Lung (tissue), 12 donors: ENCODE results near the gene PKIB. TPM values are rescaled to one million over a fixed set of nuclear protein-coding genes. Genes with fewer than 3 reads are reported as not detected.
"Not testable (repeated sequence)": the region's sequence is repeated elsewhere in the genome, so short reads cannot be mapped to it uniquely, and the experiment has no call there.

Experiments
- ATAC-seq: fragments of 200-7000 bp; cut with Tn5 transposase; one replicate; pipeline ENCODE4 v1.9.1; 2020; ENCODE audit warnings: moderate number of reproducible peaks; ENCODE audit not compliant: insufficient read depth, low FRiP score
- DNase-seq, 3 donors: peaks; one replicate each; pipeline ENCODE4 v3.0.0-alpha.2; 2013 to 2017
- H3K27ac ChIP-seq, 2 donors: one replicate each; pipeline ENCODE4 v1.5.1; 2013; ENCODE audit warnings: mild to moderate bottlenecking in 2 of 2, moderate library complexity in 2 of 2, control low read depth in 1 of 2, inconsistent platforms in 1 of 2, low read depth in 1 of 2, low read length in 1 of 2
- H3K27me3 ChIP-seq, 3 donors: one replicate each; pipeline ENCODE4 v1.5.1; 2013; ENCODE audit warnings: low read length in 2 of 3; ENCODE audit not compliant: control insufficient read depth in 3 of 3, insufficient read depth in 3 of 3
- H3K36me3 ChIP-seq, 4 donors: one replicate each; pipeline ENCODE4 v1.5.1; 2013; ENCODE audit warnings: low read length in 4 of 4, mild to moderate bottlenecking in 1 of 4, moderate library complexity in 1 of 4; ENCODE audit not compliant: control insufficient read depth in 4 of 4, insufficient read depth in 4 of 4
- H3K4me1 ChIP-seq, 5 donors: one replicate each; pipeline ENCODE4 v1.5.1; 2013; ENCODE audit warnings: low read length in 5 of 5, mild to moderate bottlenecking in 2 of 5, moderate library complexity in 1 of 5; ENCODE audit not compliant: control insufficient read depth in 5 of 5, insufficient read depth in 5 of 5
- H3K4me3 ChIP-seq: one replicate; pipeline ENCODE4 v1.5.1; 2013; ENCODE audit warnings: mild to moderate bottlenecking, control low read depth, moderate library complexity
- H3K9ac ChIP-seq, 2 donors: one replicate each; pipeline ENCODE4 v1.5.1; 2013; ENCODE audit warnings: low read length in 2 of 2, control low read depth in 1 of 2; ENCODE audit not compliant: insufficient read depth in 1 of 2
- H3K9me3 ChIP-seq, 4 donors: one replicate each; pipeline ENCODE4 v1.5.1; 2013; ENCODE audit warnings: low read length in 3 of 4, mild to moderate bottlenecking in 1 of 4, moderate library complexity in 1 of 4; ENCODE audit not compliant: control insufficient read depth in 4 of 4, insufficient read depth in 3 of 4
- CTCF ChIP-seq: IDR thresholded peaks from 2 replicates; pipeline ENCODE4 v1.5.1; 2012; ENCODE audit warnings: mild to moderate bottlenecking; ENCODE audit errors: control extremely low read depth, extremely low read depth
- WGBS, 2 donors: extraction: QIAGEN DNeasy Blood & Tissue Kit; methylation state at CpG; one replicate each; pipeline ENCODE4 v1.1.7; 2013; 5-methylcytosine and 5-hydroxymethylcytosine counted together
- polyA plus RNA-seq, 2 donors: library from polyadenylated mRNA; stranded (reverse); fragments of 200-250 nt; gene quantifications; one replicate each; pipeline ENCODE4 v1.2.1, GENCODE V29; 2013
- total RNA-seq, 2 donors: library from RNA; depleted of rRNA in 1 of 2; stranded (reverse); fragments of >200 nt in 1 of 2; gene quantifications; one replicate each; pipeline ENCODE4 v1.2.1, GENCODE V29; 2014 to 2021
- donor health status: control.
- donor health status: control.
- donor health status: Bipolar disorder and iron deficiency.
- donor health status: healthy.
- donor health status: DM: yes; HTN: yes; CAD: no.

Gene PKIB
- total and polyA plus RNA-seq, 4 donors = 3.0 to 7.4 (median 4.9) TPM

- no peak overlapping the region for H3K27ac ChIP-seq
- DNase-seq (no peak), ATAC-seq (no peak)
- H3K9me3 ChIP-seq = no peaks in the 10 kb centered on the region
- H3K36me3 ChIP-seq = no peaks in the 10 kb centered on the region
- H3K4me1 ChIP-seq = no peaks in the 10 kb centered on the region
- no peak overlapping the region for H3K9ac ChIP-seq
- no peak for TF ChIP-seq CTCF
- H3K27me3 ChIP-seq = no peaks in the 10 kb centered on the region
- no peak overlapping the region for H3K4me3 ChIP-seq
- 70% methylated on average over 3 of the region's 3 CpGs for WGBS, 2 donors
These were observed 21.5 kb downstream of the PKIB start for GRCh38 chr6:122631571-122632249.

GRCh38 chr6:122640366-122640765, 30.2 kb downstream of the PKIB start:
- no peak for DNase-seq
- WGBS, 2 donors = 85 to 87% methylated on average over 5 of the region's 5 CpGs
- no peak for ATAC-seq

GRCh38 chr6:122641819-122642218, 31.6 kb downstream of the PKIB start:
- Histone ChIP-seq H3K4me3 (no peak overlapping the region), H3K4me1 (peaks cover 0 to 10% (median 0%) of the 10 kb centered on the region in 5 donors), H3K27me3 (no peaks in the 10 kb centered on the region), H3K36me3 (no peaks in the 10 kb centered on the region), H3K9me3 (no peaks in the 10 kb centered on the region), H3K9ac (no peak overlapping the region), H3K27ac (no peak overlapping the region)
- DNase-seq (peak; percentile 36 to 66 (median 65)), ATAC-seq (no peak)
- WGBS, 2 donors = 65 to 81% methylated on average over 3 of the region's 3 CpGs
- TF ChIP-seq CTCF = no peak

More at GRCh38 chr6:122640366-122640765, 30.2 kb downstream of the PKIB start:
- TF ChIP-seq CTCF = no peak
- no peaks in the 10 kb centered on the region for H3K36me3 ChIP-seq
- H3K27me3 ChIP-seq = no peaks in the 10 kb centered on the region
- peaks cover 0 to 10% (median 0%) of the 10 kb centered on the region in 5 donors for H3K4me1 ChIP-seq
- H3K9ac ChIP-seq = no peak overlapping the region
- no peaks in the 10 kb centered on the region for H3K9me3 ChIP-seq
- H3K4me3 ChIP-seq = no peak overlapping the region
- no peak overlapping the region for H3K27ac ChIP-seq

- not testable (repeated sequence) for DNase-seq, H3K9me3 ChIP-seq, H3K36me3 ChIP-seq, H3K4me3 ChIP-seq, H3K27ac ChIP-seq, H3K4me1 ChIP-seq, ATAC-seq, H3K27me3 ChIP-seq
- WGBS, 2 donors = 86 to 96% methylated on average over 1 of the region's 1 CpG
- H3K9ac ChIP-seq = peak overlapping the region in 1 of 2 donors; percentile 3
These were observed 32.4 kb downstream of the PKIB start for GRCh38 chr6:122642604-122643003.
